HEK293 (cell line): ENCODE measurements around the gene RXFP4.

ENCODE experiments used
- CTCF ChIA-PET: fragments of 350-600 bp; formaldehyde crosslinking; extraction: SDS; loops from one replicate; lab custom pipeline; 2021; ENCODE audit warnings: antibody characterized with exemption; lab: Yijun Ruan, JAX
- POLR2A ChIA-PET: fragments of 300-600 bp; formaldehyde crosslinking; extraction: SDS; loops from one replicate; lab custom pipeline; 2020; ENCODE audit warnings: antibody characterized with exemption, inconsistent platforms; lab: Yijun Ruan, JAX
- H3K27ac ChIP-seq: fragments of 200-500 bp; sonication (Bioruptor generic); 2 replicates; pipeline ENCODE4 v1.5.1; 2014; ENCODE audit warnings: low read depth, low read length, control low read depth, inconsistent platforms; ENCODE audit errors: extremely low read depth
- H3K36me3 ChIP-seq, 2 experiments: fragments of 200-500 bp in 1 of 2; sonication (Bioruptor generic) in 1 of 2; 1 replicate in 1 of 2; 2 replicates in 1 of 2; pipeline ENCODE4 v1.5.1; 2014 to 2017; ENCODE audit warnings: inconsistent platforms in 2 of 2, low read length in 2 of 2; ENCODE audit not compliant: control insufficient read depth in 2 of 2, insufficient read depth in 1 of 2
- H3K4me1 ChIP-seq: fragments of 200-500 bp; sonication (Bioruptor generic); 2 replicates; pipeline ENCODE4 v1.5.1; 2014; ENCODE audit warnings: mild to moderate bottlenecking, low read length, inconsistent platforms; ENCODE audit not compliant: control insufficient read depth, insufficient read depth
- H3K4me3 ChIP-seq: 2 replicates; pipeline ENCODE4 v1.5.1; 2011; ENCODE audit warnings: low read depth, mild to moderate bottlenecking, control low read depth, low read length, moderate library complexity
- H3K9me3 ChIP-seq: fragments of 200-500 bp; sonication (Bioruptor generic); 2 replicates; pipeline ENCODE4 v1.5.1; 2014; ENCODE audit warnings: low read depth, low read length, inconsistent platforms; ENCODE audit not compliant: control insufficient read depth, insufficient read depth
- KLF9 ChIP-seq: fragments of 450-650 bp; formaldehyde crosslinking; IDR thresholded peaks from 2 replicates; pipeline ENCODE4 v1.5.1; 2016; ENCODE audit warnings: missing biosample characterization, missing genetic modification characterization, low read depth
- MYNN ChIP-seq: fragments of 450-650 bp; formaldehyde crosslinking; IDR thresholded peaks from 2 replicates; pipeline ENCODE4 v1.5.1; 2016; ENCODE audit warnings: missing biosample characterization, missing genetic modification characterization, borderline replicate concordance
- RBAK ChIP-seq: fragments of 450-650 bp; formaldehyde crosslinking; IDR thresholded peaks from 2 replicates; pipeline ENCODE4 v1.5.1; 2016; ENCODE audit warnings: missing biosample characterization, missing genetic modification characterization
- ZBTB8A ChIP-seq: fragments of 450-650 bp; formaldehyde crosslinking; IDR thresholded peaks from 2 replicates; pipeline ENCODE4 v1.5.1; 2016; ENCODE audit warnings: missing biosample characterization, missing genetic modification characterization
- ZNF202 ChIP-seq: fragments of 450-650 bp; formaldehyde crosslinking; IDR thresholded peaks from 2 replicates; pipeline ENCODE4 v1.5.1; 2016; ENCODE audit warnings: missing biosample characterization, missing genetic modification characterization, borderline replicate concordance
- ZNF394 ChIP-seq: fragments of 450-650 bp; formaldehyde crosslinking; IDR thresholded peaks from 2 replicates; pipeline ENCODE4 v1.5.1; 2016; ENCODE audit warnings: missing biosample characterization, missing genetic modification characterization, mild to moderate bottlenecking, moderate library complexity, borderline replicate concordance
- ZNF530 ChIP-seq: fragments of 450-650 bp; formaldehyde crosslinking; IDR thresholded peaks from 2 replicates; pipeline ENCODE4 v1.5.1; 2016; ENCODE audit warnings: low read depth, missing biosample characterization, missing genetic modification characterization
- ZNF791 ChIP-seq: fragments of 450-650 bp; formaldehyde crosslinking; IDR thresholded peaks from 2 replicates; pipeline ENCODE4 v1.5.1; 2016; ENCODE audit warnings: missing biosample characterization, missing genetic modification characterization
- ZSCAN16 ChIP-seq: fragments of 450-650 bp; formaldehyde crosslinking; IDR thresholded peaks from 2 replicates; pipeline ENCODE4 v1.5.1; 2016; ENCODE audit warnings: missing biosample characterization, missing genetic modification characterization
- TF ChIP-seq, protein P1 (sequence below): fragments of 450-650 bp; formaldehyde crosslinking; IDR thresholded peaks from 2 replicates; pipeline ENCODE4 v1.5.1; 2016; ENCODE audit warnings: missing biosample characterization, missing genetic modification characterization, borderline replicate concordance
- TF ChIP-seq, protein P2 (sequence below): fragments of 450-650 bp; IDR thresholded peaks from 2 replicates; pipeline ENCODE4 v1.5.1; 2018; ENCODE audit warnings: missing biosample characterization, missing genetic modification characterization
- TF ChIP-seq, protein P3 (sequence below): fragments of 450-650 bp; formaldehyde crosslinking; IDR thresholded peaks from 2 replicates; pipeline ENCODE4 v1.5.1; 2016; ENCODE audit warnings: missing biosample characterization, missing genetic modification characterization
- TF ChIP-seq, protein P4 (sequence below): fragments of 450-650 bp; formaldehyde crosslinking; IDR thresholded peaks from 2 replicates; pipeline ENCODE4 v1.5.1; 2016; ENCODE audit warnings: missing biosample characterization, missing genetic modification characterization

Gene RXFP4

DNA sequence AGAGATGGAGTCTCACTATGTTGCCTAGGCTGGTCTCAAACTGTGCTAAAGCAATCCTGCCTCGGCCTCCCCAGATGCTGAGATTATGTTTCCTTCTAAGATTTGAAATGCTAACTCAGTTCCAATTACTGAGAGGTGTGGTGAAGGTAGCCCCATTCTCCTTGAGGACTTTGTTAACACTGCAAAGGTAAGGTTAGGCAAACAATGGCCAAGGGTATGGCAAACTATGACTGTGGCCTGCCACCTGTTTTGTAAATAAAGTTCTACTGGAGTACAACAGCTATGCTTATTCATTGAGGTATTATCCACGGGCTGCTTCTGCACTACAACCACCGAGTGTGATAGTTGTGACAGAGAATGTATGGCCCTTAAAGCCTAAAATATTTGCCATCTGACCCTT lies 20.7 kb upstream of the RXFP4 start:
- Histone ChIP-seq H3K36me3 (peaks cover 92 to 99% of the 10 kb centered on the region in 2 experiments), H3K9me3 (no peaks in the 10 kb centered on the region)
- POLR2A ChIA-PET: interaction anchor here (4.5 kb wide), 1 partner anchor 13 kb away, joined by 21 read pairs; the partner anchor contains the start of gene KHDC4
- TF ChIP-seq, protein P1, sequence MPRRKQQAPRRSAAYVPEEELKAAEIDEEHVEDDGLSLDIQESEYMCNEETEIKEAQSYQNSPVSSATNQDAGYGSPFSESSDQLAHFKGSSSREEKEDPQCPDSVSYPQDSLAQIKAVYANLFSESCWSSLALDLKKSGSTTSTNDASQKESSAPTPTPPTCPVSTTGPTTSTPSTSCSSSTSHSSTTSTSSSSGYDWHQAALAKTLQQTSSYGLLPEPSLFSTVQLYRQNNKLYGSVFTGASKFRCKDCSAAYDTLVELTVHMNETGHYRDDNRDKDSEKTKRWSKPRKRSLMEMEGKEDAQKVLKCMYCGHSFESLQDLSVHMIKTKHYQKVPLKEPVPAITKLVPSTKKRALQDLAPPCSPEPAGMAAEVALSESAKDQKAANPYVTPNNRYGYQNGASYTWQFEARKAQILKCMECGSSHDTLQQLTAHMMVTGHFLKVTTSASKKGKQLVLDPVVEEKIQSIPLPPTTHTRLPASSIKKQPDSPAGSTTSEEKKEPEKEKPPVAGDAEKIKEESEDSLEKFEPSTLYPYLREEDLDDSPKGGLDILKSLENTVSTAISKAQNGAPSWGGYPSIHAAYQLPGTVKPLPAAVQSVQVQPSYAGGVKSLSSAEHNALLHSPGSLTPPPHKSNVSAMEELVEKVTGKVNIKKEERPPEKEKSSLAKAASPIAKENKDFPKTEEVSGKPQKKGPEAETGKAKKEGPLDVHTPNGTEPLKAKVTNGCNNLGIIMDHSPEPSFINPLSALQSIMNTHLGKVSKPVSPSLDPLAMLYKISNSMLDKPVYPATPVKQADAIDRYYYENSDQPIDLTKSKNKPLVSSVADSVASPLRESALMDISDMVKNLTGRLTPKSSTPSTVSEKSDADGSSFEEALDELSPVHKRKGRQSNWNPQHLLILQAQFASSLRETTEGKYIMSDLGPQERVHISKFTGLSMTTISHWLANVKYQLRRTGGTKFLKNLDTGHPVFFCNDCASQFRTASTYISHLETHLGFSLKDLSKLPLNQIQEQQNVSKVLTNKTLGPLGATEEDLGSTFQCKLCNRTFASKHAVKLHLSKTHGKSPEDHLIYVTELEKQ (tag by site-specific recombination): no peak
- no peak for TF ChIP-seq ZNF791
- TF ChIP-seq, protein P2, sequence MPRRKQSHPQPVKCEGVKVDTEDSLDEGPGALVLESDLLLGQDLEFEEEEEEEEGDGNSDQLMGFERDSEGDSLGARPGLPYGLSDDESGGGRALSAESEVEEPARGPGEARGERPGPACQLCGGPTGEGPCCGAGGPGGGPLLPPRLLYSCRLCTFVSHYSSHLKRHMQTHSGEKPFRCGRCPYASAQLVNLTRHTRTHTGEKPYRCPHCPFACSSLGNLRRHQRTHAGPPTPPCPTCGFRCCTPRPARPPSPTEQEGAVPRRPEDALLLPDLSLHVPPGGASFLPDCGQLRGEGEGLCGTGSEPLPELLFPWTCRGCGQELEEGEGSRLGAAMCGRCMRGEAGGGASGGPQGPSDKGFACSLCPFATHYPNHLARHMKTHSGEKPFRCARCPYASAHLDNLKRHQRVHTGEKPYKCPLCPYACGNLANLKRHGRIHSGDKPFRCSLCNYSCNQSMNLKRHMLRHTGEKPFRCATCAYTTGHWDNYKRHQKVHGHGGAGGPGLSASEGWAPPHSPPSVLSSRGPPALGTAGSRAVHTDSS: no peak
- TF ChIP-seq, all 188 proteins: peak for 0
- CTCF ChIA-PET: interaction anchor here (1.0 kb wide), 2 partner anchors 69 to 209 kb away, joined by 3 to 4 read pairs; no protein-coding TSS in a partner anchor
- Histone ChIP-seq H3K4me3 (no peak overlapping the region), H3K27ac (no peak overlapping the region), H3K4me1 (no peaks in the 10 kb centered on the region)

DNA sequence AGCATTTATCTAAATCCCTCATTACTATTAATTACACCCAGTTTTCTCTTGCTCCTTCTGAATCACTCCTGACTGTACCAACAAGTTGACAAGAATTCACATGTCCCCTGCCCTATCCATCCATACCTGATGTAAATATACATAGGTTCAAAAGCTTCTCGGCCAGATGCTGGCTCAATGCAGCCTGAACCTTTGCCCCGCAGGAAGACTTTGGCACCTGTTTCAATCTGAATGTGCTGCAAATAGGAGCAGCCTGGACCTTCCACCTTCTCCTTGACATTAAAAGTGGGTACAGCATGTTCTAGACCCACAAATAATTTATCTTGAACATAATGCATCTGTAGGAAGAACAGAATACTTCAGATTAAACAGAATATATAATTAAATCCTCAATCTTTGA lies 15.9 kb upstream of the RXFP4 start:
- Histone ChIP-seq H3K9me3 (no peaks in the 10 kb centered on the region), H3K36me3 (peaks cover 90 to 100% of the 10 kb centered on the region in 2 experiments), H3K27ac (no peak overlapping the region), H3K4me1 (no peaks in the 10 kb centered on the region), H3K4me3 (no peak overlapping the region)
- TF ChIP-seq ZNF202 (tag by site-specific recombination): no peak
- TF ChIP-seq ZNF394: no peak
- no peak for TF ChIP-seq ZSCAN16 (tag by site-specific recombination)
- no peak for TF ChIP-seq ZNF530 (tag by site-specific recombination)
- TF ChIP-seq, protein P3, sequence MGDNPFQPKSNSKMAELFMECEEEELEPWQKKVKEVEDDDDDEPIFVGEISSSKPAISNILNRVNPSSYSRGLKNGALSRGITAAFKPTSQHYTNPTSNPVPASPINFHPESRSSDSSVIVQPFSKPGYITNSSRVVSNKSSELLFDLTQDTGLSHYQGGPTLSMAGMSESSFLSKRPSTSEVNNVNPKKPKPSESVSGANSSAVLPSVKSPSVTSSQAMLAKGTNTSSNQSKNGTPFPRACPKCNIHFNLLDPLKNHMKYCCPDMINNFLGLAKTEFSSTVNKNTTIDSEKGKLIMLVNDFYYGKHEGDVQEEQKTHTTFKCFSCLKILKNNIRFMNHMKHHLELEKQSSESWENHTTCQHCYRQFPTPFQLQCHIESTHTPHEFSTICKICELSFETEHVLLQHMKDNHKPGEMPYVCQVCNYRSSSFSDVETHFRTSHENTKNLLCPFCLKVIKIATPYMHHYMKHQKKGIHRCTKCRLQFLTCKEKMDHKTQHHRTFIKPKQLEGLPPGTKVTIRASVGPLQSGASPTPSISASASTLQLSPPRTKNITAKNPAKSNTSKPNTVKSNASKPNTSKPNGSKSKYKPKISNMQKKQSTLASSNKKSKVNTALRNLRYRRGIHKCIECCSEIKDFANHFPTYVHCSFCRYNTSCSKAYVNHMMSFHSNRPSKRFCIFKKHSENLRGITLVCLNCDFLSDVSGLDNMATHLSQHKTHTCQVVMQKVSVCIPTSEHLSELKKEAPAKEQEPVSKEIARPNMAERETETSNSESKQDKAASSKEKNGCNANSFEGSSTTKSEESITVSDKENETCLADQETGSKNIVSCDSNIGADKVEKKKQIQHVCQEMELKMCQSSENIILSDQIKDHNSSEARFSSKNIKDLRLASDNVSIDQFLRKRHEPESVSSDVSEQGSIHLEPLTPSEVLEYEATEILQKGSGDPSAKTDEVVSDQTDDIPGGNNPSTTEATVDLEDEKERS (tag by site-specific recombination): no peak
- no peak for TF ChIP-seq ZBTB8A
- TF ChIP-seq RBAK (tag by site-specific recombination): no peak
- no peak for TF ChIP-seq KLF9 (tag by site-specific recombination)
- no peak for TF ChIP-seq MYNN (tag by site-specific recombination)
- TF ChIP-seq, protein P4, sequence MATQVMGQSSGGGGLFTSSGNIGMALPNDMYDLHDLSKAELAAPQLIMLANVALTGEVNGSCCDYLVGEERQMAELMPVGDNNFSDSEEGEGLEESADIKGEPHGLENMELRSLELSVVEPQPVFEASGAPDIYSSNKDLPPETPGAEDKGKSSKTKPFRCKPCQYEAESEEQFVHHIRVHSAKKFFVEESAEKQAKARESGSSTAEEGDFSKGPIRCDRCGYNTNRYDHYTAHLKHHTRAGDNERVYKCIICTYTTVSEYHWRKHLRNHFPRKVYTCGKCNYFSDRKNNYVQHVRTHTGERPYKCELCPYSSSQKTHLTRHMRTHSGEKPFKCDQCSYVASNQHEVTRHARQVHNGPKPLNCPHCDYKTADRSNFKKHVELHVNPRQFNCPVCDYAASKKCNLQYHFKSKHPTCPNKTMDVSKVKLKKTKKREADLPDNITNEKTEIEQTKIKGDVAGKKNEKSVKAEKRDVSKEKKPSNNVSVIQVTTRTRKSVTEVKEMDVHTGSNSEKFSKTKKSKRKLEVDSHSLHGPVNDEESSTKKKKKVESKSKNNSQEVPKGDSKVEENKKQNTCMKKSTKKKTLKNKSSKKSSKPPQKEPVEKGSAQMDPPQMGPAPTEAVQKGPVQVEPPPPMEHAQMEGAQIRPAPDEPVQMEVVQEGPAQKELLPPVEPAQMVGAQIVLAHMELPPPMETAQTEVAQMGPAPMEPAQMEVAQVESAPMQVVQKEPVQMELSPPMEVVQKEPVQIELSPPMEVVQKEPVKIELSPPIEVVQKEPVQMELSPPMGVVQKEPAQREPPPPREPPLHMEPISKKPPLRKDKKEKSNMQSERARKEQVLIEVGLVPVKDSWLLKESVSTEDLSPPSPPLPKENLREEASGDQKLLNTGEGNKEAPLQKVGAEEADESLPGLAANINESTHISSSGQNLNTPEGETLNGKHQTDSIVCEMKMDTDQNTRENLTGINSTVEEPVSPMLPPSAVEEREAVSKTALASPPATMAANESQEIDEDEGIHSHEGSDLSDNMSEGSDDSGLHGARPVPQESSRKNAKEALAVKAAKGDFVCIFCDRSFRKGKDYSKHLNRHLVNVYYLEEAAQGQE (tag by site-specific recombination): no peak
- CTCF ChIA-PET: interaction anchor here (1.1 kb wide), 1 partner anchor 12 kb away, joined by 3 read pairs; no protein-coding TSS in a partner anchor
- POLR2A ChIA-PET: interaction anchor here (0.6 to 0.7 kb wide), 2 partner anchors 200 to 412 kb away, joined by 4 read pairs; no protein-coding TSS in a partner anchor
